Measurements from ENCODE around the gene MYT1.

DNA sequence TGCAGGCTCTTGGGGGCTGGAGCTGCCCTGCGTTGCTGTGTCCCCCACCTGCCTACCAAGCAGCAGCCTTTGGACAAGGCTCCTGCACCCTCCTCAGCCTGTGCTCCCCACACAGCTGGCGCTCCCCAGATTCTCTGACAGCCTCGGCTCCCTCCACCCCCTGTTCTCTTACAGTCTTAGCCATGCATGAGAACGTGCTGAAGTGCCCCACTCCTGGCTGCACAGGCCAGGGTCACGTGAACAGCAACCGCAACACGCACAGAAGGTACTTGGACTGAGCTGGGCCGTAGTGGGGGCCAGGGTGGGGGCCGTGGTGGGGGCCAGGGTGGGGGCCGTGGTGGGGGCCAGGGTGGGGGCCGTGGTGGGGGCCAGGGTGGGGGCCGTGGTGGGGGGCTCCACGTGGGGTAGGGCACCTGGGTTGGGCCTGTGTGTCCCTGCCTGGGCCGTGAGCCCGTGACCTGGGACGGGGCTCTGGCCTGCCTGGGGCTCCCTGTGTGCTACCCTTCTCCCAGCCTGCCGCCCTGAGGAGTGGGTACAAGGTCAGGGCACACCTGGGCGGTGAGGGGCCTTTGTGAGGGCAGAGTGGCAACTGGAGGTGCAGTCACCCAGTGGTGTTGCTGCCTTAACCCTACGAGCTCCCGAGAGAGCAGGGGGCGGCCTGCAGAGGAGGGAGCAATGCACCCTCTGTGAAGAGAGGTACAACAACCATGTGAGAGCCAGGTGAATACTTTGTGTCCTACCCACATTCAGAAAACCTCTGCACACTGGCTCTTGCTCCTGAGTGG is 47.8 kb downstream of the MYT1 start:
- TF ChIP-seq, protein P1, sequence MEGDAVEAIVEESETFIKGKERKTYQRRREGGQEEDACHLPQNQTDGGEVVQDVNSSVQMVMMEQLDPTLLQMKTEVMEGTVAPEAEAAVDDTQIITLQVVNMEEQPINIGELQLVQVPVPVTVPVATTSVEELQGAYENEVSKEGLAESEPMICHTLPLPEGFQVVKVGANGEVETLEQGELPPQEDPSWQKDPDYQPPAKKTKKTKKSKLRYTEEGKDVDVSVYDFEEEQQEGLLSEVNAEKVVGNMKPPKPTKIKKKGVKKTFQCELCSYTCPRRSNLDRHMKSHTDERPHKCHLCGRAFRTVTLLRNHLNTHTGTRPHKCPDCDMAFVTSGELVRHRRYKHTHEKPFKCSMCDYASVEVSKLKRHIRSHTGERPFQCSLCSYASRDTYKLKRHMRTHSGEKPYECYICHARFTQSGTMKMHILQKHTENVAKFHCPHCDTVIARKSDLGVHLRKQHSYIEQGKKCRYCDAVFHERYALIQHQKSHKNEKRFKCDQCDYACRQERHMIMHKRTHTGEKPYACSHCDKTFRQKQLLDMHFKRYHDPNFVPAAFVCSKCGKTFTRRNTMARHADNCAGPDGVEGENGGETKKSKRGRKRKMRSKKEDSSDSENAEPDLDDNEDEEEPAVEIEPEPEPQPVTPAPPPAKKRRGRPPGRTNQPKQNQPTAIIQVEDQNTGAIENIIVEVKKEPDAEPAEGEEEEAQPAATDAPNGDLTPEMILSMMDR (IDR thresholded peaks at IDR 0.05) = no peak
- no peak for TF ChIP-seq EZH2 (IDR thresholded peaks at IDR 0.05)

All from neural progenitor cell (in vitro differentiated cells).